ENCODE measurements around the gene TYK2. TPM values are rescaled to one million over a fixed set of nuclear protein-coding genes. Genes with fewer than 3 reads are reported as not detected.

Gene TYK2
- total RNA-seq, 1 donor from 2014 or later = 60.3 TPM

DNA sequence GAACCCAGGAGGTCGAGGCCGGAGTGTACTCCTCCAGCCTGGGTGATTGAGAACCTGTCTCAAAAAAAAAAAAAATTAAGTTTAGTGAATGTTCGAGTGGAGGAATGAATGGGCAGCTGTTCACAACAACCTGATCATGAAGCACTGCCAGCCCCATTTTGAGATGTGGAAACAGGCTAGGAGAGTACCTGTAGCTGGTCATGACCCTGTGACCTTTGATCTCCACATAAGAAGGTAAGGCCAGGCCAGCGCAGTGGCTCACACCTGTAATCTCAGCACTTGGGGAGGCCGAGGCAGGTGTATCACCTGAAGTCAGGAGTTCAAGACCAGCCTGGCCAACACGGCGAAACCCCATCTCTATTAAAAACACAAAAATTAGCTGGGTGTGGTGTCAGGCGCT is 54.6 kb downstream of the TYK2 start:
- no peak for ATAC-seq (ENCODE audit: poor library complexity)
- intact Hi-C loops (cut with DNase I) = no loop called here
- DNase-seq = no peak

- intact Hi-C loops (cut with DNase I) = no loop called here
- DNase-seq (no peak), ATAC-seq (ENCODE audit: poor library complexity) (no peak)
Observed at GRCh38 chr19:10321874-10322835, 58.2 kb downstream of the TYK2 start.

DNA sequence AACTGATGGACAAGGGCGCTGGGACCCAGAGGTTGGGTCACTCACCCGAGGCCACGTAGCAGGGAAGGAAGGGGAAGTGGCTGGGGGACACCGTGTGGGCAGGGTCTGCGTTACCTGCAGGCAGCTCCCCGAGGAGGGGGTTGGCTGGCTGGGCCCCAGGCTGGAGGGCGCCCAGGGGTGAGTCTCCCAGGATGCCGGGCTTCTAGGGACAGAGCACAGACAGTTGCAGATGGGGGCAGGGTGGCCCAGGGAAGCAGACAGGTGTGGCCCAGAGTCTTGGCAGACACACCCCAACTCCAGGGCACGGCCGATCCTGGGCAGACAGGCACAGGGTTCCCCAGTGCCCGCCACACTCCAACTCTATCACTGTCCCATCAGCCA is 59.0 kb downstream of the TYK2 start:
- no peak for ATAC-seq (ENCODE audit: poor library complexity)
- DNase-seq = no peak
- intact Hi-C loops (cut with DNase I) = no loop called here

DNA sequence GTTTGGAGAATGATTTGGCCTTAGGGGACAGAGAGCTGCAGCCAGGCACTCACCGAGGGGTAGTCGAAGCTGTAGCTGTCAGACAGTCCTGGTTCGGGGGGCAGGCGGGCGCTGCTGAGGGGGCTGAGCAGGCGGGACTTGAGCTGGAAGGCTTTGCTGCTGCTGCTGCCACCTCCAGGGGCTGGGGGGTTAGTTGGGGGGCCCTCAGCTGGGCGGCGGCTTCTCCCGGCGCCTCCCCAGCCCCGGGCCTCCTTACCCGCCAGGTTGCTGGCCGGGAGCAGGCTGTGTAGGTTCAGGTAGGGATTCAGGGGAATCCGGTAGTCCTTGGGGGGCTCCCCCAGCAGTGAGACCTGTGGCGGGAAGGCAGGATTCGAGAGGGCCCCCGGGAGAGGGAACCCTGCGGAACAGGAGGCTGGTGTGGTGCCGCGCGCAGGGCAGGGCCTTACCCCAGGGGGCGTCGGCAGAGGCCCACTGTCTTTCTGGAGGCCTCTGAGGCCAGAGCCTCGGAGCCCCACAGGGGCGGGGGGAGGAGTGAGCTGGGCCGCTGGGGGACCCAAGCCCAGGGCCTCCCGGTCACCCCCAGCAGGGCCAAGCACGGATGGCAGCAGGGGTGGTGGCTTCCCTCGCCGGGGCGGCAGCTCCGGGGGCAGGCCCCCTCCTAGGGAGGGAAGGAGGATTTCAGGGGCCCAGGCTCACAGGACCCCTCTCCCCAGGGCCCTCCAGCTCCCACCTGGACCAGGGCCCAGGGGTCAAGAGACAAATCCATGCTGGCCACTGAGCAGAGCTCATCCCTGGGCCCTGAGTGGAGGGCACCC is 59.6 kb downstream of the TYK2 start:
- no peak for ATAC-seq (ENCODE audit: poor library complexity)
- no peak for DNase-seq
- intact Hi-C loops (cut with DNase I) = no loop called here

GRCh38 chr19:10318807-10319682 is 61.3 kb downstream of the TYK2 start:
- ATAC-seq (ENCODE audit: poor library complexity) = no peak
- intact Hi-C loops (cut with DNase I) = no loop called here
- DNase-seq = no peak

- intact Hi-C loops (cut with DNase I) = no loop called here
- ATAC-seq (ENCODE audit: poor library complexity) (no peak), DNase-seq (no peak)
Observed at GRCh38 chr19:10317857-10318462, 62.4 kb downstream of the TYK2 start.

- intact Hi-C loops (cut with DNase I) = no loop called here
- ATAC-seq (ENCODE audit: poor library complexity) = no peak
- DNase-seq = no peak
Observed at GRCh38 chr19:10317045-10317856, 63.1 kb downstream of the TYK2 start.

GRCh38 chr19:10316229-10317044 is 63.9 kb downstream of the TYK2 start:
- intact Hi-C loops (cut with DNase I) = no loop called here
- DNase-seq (no peak), ATAC-seq (ENCODE audit: poor library complexity) (peak; percentile 29)

GRCh38 chr19:10315335-10316214 is 64.8 kb downstream of the TYK2 start, which contains the start of gene FDX2:
Gene FDX2, minus strand, starts transcription at chr19:10316015. Its CDS starts 19 bp downstream, at chr19:10315996.
- DNase-seq (peak; percentile 95), ATAC-seq (ENCODE audit: poor library complexity) (peak; percentile 95)
- intact Hi-C loops (cut with DNase I) = no loop called here

DNA sequence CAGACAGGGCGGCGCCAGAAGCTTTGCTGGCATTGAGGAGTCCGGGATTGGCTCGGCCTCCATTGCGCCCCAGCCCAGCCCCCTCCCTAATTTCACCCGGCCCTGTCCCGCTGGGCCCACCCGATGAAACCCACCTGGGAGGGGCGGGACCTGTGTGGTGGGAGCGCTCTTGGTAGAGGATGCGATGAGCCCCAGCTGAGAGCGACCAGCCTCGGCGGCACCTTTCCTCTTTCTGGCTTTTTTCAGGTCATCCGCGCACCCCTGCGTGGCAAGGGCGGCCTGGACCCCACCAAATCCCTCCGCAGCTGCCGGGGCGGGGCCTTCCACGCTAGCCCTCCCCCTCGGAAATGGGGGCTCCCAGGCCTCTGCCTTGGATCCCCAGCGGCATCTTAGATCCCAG is 70.9 kb downstream of the TYK2 start, which contains the start of gene ZGLP1:
Gene ZGLP1, minus strand, starts transcription at position 393 of the 400 bp plus-strand sequence.
- DNase-seq = no peak
- no peak for ATAC-seq (ENCODE audit: poor library complexity)
- intact Hi-C loops (cut with DNase I) = no loop called here

DNA sequence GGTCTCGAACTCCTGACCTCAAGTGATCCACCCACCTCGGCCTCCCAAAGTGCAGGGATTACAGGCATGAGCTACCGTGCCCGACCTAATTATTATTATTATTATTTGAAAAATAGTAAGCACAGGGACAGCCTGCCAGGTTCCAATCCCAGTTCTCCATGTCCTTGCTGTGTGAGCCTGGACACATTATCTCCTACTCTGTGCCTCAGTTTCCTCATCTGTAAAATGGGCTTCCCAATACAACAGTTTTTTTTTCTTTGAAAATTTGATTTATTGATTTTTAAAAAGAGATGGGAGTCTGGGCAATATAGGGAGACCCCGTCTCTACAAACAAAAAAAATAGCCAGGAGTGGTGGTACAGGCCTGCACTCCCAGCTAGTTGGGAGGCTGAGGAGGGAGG is 74.0 kb downstream of the TYK2 start:
- DNase-seq (no peak), ATAC-seq (ENCODE audit: poor library complexity) (no peak)
- intact Hi-C loops (cut with DNase I) = no loop called here

- ATAC-seq (ENCODE audit: poor library complexity) (peak; percentile 64), DNase-seq (peak; percentile 63)
- intact Hi-C loops (cut with DNase I) = no loop called here
Observed at GRCh38 chr19:10305139-10305806, 75.1 kb downstream of the TYK2 start.
